ENCODE measurements around the gene TRIM24.

DNA sequence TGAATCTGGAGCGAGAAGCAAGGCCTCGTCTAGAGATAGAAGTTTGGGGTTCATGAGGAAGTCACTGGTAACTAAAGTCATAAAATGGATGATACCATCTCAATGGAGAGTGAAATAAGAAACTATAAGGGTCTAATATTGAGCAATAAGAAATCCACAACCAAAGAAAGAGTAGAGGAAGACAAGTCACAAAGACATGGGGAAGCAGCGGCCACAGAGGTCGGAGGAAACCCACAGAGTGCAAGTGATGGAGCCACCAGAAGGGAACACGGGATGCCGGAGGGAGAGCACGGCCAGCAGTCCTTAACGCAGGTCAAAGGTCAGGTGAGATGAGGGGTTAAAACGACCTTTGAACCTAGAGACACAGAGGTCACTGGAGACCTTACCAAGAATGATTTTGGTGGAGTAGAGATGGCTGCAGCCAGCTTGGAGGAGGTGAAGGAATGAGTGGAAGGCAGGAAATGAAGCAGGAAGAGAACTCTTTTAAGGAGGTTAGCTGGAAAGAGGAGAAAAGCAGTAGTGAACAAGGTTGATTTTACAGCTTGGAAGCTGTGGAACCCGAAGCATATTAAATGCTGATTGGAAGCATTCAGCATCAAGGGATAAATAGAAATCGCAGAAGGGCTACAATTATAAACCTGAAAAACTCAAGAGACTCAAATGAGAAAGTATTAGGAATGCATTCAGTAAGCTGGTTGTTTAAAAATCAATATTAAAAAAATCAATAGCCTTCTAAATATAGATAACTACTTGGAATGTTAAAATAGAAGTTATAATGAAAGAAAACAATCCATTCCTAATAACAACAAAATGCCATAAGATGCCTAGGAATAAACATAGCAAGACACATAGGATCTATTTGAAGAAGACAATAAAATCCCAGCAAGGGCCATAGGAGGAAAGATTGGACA lies 147.4 kb downstream of the TRIM24 start:
- TF ChIP-seq, protein P1, sequence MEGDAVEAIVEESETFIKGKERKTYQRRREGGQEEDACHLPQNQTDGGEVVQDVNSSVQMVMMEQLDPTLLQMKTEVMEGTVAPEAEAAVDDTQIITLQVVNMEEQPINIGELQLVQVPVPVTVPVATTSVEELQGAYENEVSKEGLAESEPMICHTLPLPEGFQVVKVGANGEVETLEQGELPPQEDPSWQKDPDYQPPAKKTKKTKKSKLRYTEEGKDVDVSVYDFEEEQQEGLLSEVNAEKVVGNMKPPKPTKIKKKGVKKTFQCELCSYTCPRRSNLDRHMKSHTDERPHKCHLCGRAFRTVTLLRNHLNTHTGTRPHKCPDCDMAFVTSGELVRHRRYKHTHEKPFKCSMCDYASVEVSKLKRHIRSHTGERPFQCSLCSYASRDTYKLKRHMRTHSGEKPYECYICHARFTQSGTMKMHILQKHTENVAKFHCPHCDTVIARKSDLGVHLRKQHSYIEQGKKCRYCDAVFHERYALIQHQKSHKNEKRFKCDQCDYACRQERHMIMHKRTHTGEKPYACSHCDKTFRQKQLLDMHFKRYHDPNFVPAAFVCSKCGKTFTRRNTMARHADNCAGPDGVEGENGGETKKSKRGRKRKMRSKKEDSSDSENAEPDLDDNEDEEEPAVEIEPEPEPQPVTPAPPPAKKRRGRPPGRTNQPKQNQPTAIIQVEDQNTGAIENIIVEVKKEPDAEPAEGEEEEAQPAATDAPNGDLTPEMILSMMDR (conservative IDR thresholded peaks at IDR 0.05; ENCODE audit: low read length): no peak
- no peak for TF ChIP-seq EZH2phosphoT487 (IDR thresholded peaks at IDR 0.05; ENCODE audit: borderline replicate concordance)
